Measurements from ENCODE around the gene VWA2.

DNA sequence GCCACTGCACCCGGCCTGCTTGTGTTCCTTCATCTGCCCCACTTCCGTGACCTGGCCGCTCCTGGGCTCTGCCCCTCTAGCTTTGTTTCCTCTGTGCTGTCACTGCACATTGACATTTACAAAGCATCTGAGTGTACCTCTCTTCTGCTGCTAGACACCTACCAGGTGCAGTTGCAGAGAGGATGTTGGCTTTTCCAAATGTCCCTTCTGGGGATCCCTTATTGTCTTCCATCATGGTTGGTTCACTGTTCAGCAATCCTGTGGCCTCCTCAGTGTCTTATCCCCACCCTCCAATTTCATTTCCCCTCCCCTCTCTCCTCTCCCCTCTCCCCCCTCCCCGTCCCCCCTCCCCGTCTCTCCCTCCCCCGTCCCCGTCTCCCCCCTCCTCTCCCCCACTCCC, 13.8 kb downstream of the VWA2 start:
- TF ChIP-seq, protein P1, sequence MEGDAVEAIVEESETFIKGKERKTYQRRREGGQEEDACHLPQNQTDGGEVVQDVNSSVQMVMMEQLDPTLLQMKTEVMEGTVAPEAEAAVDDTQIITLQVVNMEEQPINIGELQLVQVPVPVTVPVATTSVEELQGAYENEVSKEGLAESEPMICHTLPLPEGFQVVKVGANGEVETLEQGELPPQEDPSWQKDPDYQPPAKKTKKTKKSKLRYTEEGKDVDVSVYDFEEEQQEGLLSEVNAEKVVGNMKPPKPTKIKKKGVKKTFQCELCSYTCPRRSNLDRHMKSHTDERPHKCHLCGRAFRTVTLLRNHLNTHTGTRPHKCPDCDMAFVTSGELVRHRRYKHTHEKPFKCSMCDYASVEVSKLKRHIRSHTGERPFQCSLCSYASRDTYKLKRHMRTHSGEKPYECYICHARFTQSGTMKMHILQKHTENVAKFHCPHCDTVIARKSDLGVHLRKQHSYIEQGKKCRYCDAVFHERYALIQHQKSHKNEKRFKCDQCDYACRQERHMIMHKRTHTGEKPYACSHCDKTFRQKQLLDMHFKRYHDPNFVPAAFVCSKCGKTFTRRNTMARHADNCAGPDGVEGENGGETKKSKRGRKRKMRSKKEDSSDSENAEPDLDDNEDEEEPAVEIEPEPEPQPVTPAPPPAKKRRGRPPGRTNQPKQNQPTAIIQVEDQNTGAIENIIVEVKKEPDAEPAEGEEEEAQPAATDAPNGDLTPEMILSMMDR (IDR thresholded peaks at IDR 0.05), result no peak
- no peak for TF ChIP-seq MYC (IDR thresholded peaks at IDR 0.05; ENCODE audit: borderline replicate concordance, low read length)

Measured in A549 (cell line).